ACC112 (cell line): ENCODE results near the gene USP34.
A peak's percentile ranks its signal among the peaks of the same experiment; 100 is the strongest.
"Not testable (repeated sequence)": the region's sequence is repeated elsewhere in the genome, so short reads cannot be mapped to it uniquely, and the experiment has no call there.

ENCODE experiments used
- H2AFZ ChIP-seq: fragments of 200-600 bp; sonication (generic); one replicate; pipeline ENCODE4 v1.6.0; 2017; ENCODE audit warnings: antibody characterized with exemption, low read length; ENCODE audit not compliant: unreplicated experiment
- H3K27ac ChIP-seq: fragments of 200-600 bp; sonication (generic); 2 replicates; pipeline ENCODE4 v1.5.1; 2014; ENCODE audit warnings: low read depth, mild to moderate bottlenecking, antibody characterized with exemption, low read length, moderate library complexity
- H3K27me3 ChIP-seq: fragments of 200-600 bp; sonication (generic); 2 replicates; pipeline ENCODE4 v1.6.1; 2014; ENCODE audit warnings: mild to moderate bottlenecking, antibody characterized with exemption, low read length, moderate library complexity, mixed read lengths; ENCODE audit not compliant: insufficient read depth
- H3K36me3 ChIP-seq: fragments of 200-600 bp; sonication (generic); 2 replicates; pipeline ENCODE4 v1.6.1; 2016; ENCODE audit warnings: mild to moderate bottlenecking, antibody characterized with exemption, low read length, moderate library complexity, mixed read lengths; ENCODE audit not compliant: insufficient read depth
- H3K4me1 ChIP-seq: fragments of 200-600 bp; sonication (generic); one replicate; pipeline ENCODE4 v1.6.1; 2016; ENCODE audit warnings: low read length, mixed read lengths; ENCODE audit not compliant: insufficient read depth, unreplicated experiment, control insufficient read depth
- H3K4me3 ChIP-seq: fragments of 200-600 bp; sonication (generic); 2 replicates; pipeline ENCODE4 v1.5.1; 2014; ENCODE audit warnings: mild to moderate bottlenecking, low read depth, low read length
- H3K79me2 ChIP-seq: fragments of 200-600 bp; sonication (generic); one replicate; pipeline ENCODE4 v1.6.0; 2016; ENCODE audit warnings: low read length; ENCODE audit not compliant: control insufficient read depth, unreplicated experiment, insufficient read depth

The USP34 gene

DNA sequence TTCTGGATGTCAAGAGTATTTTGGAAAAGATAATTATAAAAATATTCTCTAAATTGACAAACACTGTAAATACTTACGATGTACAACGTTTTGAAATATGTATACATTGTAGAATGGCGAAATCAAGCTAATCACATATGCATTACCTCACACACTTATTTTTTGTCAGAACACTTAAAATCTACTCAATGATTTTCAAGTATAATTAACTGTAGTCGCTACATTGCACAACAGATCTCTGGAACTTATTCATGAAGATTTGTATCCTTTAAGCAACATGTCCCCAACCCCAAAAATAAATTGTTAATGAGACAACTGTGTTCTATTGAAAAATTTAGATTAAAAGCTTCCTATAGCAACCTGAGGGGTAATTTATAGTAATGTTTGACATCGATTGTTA, 249.1 kb downstream of the USP34 start:
- peak overlapping the region; percentile 74; the same call in 1 of the 2 replicates for H3K27ac ChIP-seq
- H3K4me3 ChIP-seq, result no peak overlapping the region
- no peak overlapping the region for H2AFZ ChIP-seq
- H3K79me2 ChIP-seq, result no peaks in the 10 kb centered on the region
- peaks cover 41% of the 10 kb centered on the region for H3K36me3 ChIP-seq
- H3K4me1 ChIP-seq, result peaks cover 25% of the 10 kb centered on the region
- no peaks in the 10 kb centered on the region for H3K27me3 ChIP-seq

DNA sequence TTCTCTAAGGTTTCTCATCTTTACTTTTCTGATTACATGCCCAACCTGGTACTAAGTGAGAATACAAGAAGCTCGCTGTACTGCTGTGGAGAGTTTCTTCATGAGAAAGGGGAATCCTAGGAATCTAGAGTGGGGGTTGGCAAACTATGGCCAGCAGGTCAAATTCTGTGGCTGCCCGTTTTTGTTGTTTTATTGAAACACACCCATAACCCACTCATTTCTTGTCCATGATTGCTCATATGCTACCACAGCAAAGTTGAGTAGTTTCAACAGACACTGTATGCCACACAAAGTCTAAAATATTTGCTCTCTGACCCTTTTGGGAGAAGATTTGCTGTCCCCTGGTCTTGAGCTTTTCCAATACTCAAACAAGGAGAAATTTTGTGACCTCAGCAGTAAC, 250.1 kb downstream of the USP34 start:
- H3K27ac ChIP-seq, result peak overlapping the region; percentile 74
- no peaks in the 10 kb centered on the region for H3K27me3 ChIP-seq
- H3K36me3 ChIP-seq, result peaks cover 38% of the 10 kb centered on the region
- H3K4me1 ChIP-seq, result peaks cover 16% of the 10 kb centered on the region
- H3K4me3 ChIP-seq, result no peak overlapping the region
- H2AFZ ChIP-seq, result no peak overlapping the region
- no peaks in the 10 kb centered on the region for H3K79me2 ChIP-seq

DNA sequence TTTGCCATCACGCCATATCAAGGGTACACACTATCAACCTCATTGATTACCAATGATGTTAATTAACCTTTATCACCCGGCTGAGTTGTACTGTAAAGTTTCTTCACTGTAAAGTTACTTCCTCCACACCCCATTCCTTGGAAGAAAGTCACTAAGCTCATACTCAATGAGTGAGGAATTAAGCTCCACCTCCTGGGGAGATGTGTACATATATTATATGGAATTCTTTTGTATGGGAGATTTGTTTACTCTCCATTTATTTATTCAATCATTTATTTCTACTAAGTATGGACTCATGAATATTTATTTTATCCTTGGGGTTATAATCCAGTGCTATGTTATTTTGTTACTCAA, 252.1 kb downstream of the USP34 start:
- Histone ChIP-seq H3K4me1 (peaks cover 16% of the 10 kb centered on the region), H3K36me3 (peaks cover 46% of the 10 kb centered on the region), H2AFZ (no peak overlapping the region), H3K4me3 (no peak overlapping the region), H3K27me3 (no peaks in the 10 kb centered on the region), H3K79me2 (no peaks in the 10 kb centered on the region), H3K27ac (no peak overlapping the region)

DNA sequence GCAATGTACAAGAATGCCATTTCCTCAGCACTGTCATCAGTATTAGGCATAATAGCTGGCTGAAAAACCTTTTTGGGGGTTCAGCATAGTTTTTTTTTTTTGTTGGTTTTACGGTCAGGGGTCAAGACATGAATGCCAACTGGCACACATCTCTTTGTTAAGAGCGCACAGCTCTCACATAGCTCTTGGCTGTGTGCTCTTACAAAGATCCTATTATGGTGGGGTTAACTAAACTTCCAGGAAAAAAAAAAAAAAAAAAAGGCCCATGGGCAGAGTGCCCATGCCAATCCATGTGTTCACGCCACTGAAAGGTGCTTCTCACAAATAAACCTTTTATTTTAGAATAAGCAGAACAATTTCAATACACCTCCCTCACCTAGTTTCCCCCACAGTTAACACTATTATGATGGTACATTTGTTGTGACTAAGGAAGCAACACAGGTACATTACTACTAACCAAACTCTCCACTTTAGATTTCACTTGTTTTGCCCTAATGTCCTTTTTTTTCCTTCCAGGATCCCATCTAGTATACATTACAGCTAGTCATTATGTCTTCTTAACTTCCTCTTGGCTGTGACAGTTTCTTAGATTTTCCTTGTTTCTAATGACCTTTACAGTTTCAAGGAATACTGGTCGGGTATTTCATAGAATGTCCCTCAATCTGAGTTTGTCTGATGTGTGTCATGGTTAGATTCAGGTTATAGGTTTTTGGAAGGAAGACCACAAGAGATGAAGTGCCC, 252.6 kb downstream of the USP34 start:
- H3K36me3 ChIP-seq, result peaks cover 45% of the 10 kb centered on the region
- no peaks in the 10 kb centered on the region for H3K27me3 ChIP-seq

DNA sequence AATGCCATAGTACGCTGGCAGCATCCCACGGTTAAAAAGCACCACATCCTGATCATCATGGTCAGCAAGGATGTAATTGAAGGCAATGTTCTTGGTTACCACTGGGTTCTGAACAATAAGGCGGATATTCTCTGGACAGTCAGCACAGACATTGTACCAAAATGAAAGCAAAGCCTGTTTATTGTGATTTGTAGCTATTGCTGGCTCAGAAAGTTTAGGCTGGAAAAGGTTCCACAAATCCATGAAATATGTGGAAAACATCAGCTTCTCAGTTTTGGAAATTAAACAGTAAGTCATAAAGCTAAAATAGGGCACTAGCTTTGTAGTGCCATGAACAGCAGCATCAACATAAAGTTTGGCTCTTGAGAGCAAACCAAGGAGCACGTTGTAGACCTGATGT, 256.7 kb downstream of the USP34 start:
- Histone ChIP-seq H3K27me3 (no peaks in the 10 kb centered on the region), H3K36me3 (peaks cover 38% of the 10 kb centered on the region), H3K79me2 (no peaks in the 10 kb centered on the region), H3K4me1 (peaks cover 16% of the 10 kb centered on the region), H3K27ac (no peak overlapping the region), H3K4me3 (no peak overlapping the region), H2AFZ (no peak overlapping the region)

More for the DNA sequence above, 252.6 kb downstream of the USP34 start:
- peaks cover 16% of the 10 kb centered on the region for H3K4me1 ChIP-seq
- no peaks in the 10 kb centered on the region for H3K79me2 ChIP-seq
- no peak overlapping the region for H3K27ac ChIP-seq
- H2AFZ ChIP-seq, result no peak overlapping the region
- H3K4me3 ChIP-seq, result no peak overlapping the region

DNA sequence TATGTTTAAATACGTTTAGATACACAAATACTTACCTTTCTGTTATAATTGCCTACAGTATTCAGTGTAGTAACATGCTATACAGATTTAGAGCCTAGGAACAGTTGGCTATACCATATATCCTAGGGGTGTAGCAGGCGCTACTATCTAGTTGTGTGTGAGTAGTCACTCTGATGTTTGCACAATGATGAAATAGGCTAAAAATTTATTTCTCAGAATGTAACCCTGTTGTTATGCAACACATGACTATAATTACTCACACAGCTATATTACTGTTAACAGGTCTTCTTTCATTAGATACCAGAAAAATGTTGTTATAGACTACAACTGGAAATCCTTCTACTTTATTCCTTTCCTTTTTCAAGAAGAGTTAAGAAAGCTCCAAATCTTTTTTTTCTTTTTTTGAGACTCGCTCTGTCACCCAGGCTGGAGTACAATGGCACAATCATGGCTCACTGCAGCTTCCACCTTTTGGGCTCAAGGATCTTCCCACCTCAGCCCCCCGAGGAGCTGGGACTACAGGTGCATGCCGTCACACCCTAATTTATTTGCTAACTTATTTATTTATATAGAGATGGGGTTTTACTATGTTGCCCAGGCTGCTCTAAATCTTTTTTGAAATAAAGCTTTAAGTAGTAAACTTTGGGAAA, 260.4 kb downstream of the USP34 start:
- peaks cover 16% of the 10 kb centered on the region for H3K4me1 ChIP-seq
- no peaks in the 10 kb centered on the region for H3K79me2 ChIP-seq
- H3K27ac ChIP-seq, result peak overlapping the region; percentile 35
- no peak overlapping the region for H2AFZ ChIP-seq
- H3K4me3 ChIP-seq, result no peak overlapping the region
- H3K36me3 ChIP-seq, result peaks cover 38% of the 10 kb centered on the region
- H3K27me3 ChIP-seq, result no peaks in the 10 kb centered on the region

DNA sequence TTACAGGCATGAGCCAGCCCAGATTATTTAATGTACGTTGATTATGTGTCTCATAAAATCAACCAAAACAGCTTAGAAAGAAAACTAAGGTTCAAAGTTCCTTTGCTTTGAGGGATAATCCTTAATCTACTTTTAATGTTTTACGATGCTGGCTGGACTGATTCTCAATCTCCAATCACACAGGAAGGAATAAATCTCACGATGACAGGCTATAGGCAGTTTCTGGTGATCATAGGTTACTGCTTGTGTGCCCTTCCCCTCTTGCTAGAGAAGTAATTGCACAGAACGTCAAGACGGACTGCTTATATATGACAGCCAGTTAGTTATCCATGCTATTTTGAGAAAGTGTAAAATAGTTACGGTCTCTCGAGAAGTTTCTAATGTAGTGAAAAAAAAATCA, 265.8 kb downstream of the USP34 start:
- H3K27me3 ChIP-seq, result no peaks in the 10 kb centered on the region
- no peaks in the 10 kb centered on the region for H3K79me2 ChIP-seq
- no peak overlapping the region for H3K4me3 ChIP-seq
- peaks cover 2% of the 10 kb centered on the region for H3K4me1 ChIP-seq
- peaks cover 58% of the 10 kb centered on the region for H3K36me3 ChIP-seq
- no peak overlapping the region for H3K27ac ChIP-seq
- H2AFZ ChIP-seq, result no peak overlapping the region

DNA sequence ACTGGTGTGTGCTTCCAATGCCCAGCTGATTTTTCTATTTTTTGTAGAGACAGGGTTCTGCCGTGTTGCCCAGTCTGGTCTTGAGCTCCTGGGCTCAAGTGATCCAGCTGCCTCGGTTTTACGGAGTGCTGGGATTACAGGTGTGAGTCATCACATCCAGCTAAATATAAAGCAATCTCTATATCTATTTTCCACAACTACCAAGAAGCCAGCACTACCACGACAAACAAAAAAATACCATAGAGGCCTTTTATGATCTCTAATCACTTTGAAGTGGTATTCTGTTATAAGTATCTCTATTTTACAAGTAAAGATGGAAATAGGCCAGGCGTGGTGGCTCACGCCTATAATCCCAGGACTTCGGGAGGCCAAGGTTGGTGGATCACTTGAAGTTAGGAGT, 274.2 kb downstream of the USP34 start:
- Histone ChIP-seq H3K79me2 (no peaks in the 10 kb centered on the region), H3K36me3 (peaks cover 13% of the 10 kb centered on the region), H3K27ac (no peak overlapping the region), H3K27me3 (no peaks in the 10 kb centered on the region), H2AFZ (no peak overlapping the region), H3K4me3 (no peak overlapping the region), H3K4me1 (no peaks in the 10 kb centered on the region)

DNA sequence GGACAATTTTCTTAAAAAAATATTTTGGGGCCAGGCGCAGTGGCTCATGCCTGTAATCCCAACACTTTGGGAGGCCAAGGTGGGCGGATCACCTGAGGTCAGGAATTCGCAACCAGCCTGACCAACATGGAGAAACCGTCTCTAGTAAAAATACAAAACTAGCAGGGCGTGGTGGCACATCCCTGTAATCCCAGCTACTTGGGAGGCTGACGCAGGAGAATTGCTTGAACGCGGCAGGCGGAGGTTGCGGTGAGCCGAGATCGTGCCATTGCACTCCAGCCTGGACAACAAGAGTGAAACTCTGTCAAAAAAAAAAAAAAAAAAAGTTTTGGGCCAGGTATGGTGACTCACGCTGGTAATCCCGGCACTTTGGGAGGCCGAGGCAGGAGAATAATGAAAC, 276.2 kb downstream of the USP34 start:
- H3K36me3 ChIP-seq, result peaks cover 15% of the 10 kb centered on the region

DNA sequence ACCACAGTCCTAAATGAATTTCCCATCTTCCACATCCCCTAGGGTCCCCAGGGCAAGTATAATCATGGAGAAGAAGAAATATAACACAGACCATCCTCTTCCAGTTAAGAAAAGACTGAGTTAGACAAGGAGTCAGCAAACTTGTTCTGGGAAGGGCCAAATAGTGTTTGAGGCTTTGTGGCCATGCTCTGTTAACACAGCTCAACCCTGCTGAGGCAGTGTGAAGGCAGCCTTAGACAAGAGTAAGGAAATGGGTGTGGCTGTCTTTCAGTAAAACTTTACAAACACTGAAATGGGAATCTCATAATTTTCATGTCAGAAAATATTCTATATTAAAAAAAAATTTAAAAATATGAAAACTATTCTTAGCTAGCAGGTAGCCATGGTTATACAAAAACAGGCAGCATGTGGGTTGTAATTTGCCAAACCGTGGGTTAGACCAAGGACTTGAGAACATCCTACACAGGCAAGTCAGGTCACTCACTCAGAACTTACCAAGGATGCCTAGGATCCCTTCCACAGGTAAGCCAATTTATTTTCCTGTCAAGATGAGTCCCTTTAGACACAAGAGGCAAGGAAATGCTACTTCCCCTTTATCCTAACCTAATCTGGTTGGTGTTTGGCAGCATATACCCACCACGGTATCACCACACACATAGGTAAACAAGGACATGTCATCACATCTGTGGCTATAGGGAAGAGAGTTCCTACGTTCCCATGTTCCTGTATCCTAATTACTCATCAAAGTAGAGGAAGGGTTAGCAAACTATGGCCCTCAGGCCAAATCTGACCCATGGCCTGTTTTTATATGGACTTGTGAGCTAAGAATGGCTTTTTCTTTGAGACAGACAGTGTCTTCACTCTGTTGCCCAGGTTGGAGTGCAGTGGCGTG, 277.0 kb downstream of the USP34 start:
- Histone ChIP-seq H3K27me3 (no peaks in the 10 kb centered on the region), H3K27ac (no peak overlapping the region), H2AFZ (no peak overlapping the region), H3K4me1 (no peaks in the 10 kb centered on the region), H3K4me3 (no peak overlapping the region), H3K36me3 (peaks cover 14% of the 10 kb centered on the region), H3K79me2 (no peaks in the 10 kb centered on the region)

More for the DNA sequence above, 276.2 kb downstream of the USP34 start:
- H3K4me1 ChIP-seq, H3K4me3 ChIP-seq, H2AFZ ChIP-seq, H3K27me3 ChIP-seq, H3K27ac ChIP-seq, H3K79me2 ChIP-seq: not testable (repeated sequence)
